ENCODE measurements around the gene TP73. TPM values are rescaled to one million over a fixed set of nuclear protein-coding genes. Genes with fewer than 3 reads are reported as not detected.

Gene TP73
- total RNA-seq, 6 experiments from 2014 or later, result 0.05 to 2.3 (median 0.32) TPM

- TF ChIP-seq, protein P1, sequence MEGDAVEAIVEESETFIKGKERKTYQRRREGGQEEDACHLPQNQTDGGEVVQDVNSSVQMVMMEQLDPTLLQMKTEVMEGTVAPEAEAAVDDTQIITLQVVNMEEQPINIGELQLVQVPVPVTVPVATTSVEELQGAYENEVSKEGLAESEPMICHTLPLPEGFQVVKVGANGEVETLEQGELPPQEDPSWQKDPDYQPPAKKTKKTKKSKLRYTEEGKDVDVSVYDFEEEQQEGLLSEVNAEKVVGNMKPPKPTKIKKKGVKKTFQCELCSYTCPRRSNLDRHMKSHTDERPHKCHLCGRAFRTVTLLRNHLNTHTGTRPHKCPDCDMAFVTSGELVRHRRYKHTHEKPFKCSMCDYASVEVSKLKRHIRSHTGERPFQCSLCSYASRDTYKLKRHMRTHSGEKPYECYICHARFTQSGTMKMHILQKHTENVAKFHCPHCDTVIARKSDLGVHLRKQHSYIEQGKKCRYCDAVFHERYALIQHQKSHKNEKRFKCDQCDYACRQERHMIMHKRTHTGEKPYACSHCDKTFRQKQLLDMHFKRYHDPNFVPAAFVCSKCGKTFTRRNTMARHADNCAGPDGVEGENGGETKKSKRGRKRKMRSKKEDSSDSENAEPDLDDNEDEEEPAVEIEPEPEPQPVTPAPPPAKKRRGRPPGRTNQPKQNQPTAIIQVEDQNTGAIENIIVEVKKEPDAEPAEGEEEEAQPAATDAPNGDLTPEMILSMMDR (IDR thresholded peaks at IDR 0.05), result no peak
- no peak for TF ChIP-seq POLR2A (IDR thresholded peaks at IDR 0.05)
- Histone ChIP-seq H3K27ac (no peak overlapping the region), H3K9me3 (no peaks in the 10 kb centered on the region), H3K27me3 (peaks cover 0 to 20% of the 10 kb centered on the region in 2 donors), H3K4me1 (peaks cover 0 to 11% (median 0%) of the 10 kb centered on the region in 4 donors), H3K36me3 (no peaks in the 10 kb centered on the region), H3K4me3 (no peak overlapping the region)
- ATAC-seq (no peak), DNase-seq (peak in 2 of 3 donors; percentile 15 to 22)
- WGBS (ENCODE audit: insufficient coverage, low coverage, low lambda C conversion rate, missing lambda C conversion rate), result 75% methylated on average over 10 of the region's 13 CpGs
- intact Hi-C loops (cut with DNase I), result no loop called here
Measured at GRCh38 chr1:3656450-3657095, 4.3 kb downstream of the TP73 start.

- WGBS (ENCODE audit: insufficient coverage, low coverage, low lambda C conversion rate, missing lambda C conversion rate), result 83% methylated on average over 4 of the region's 6 CpGs
- ATAC-seq (no peak), DNase-seq (peak in 2 of 3 donors; percentile 18 to 35)
- TF ChIP-seq POLR2A (IDR thresholded peaks at IDR 0.05), result no peak
- intact Hi-C loops (cut with DNase I), result no loop called here
- H3K9me3 ChIP-seq, result no peaks in the 10 kb centered on the region
- peaks cover 0 to 16% of the 10 kb centered on the region in 2 donors for H3K27me3 ChIP-seq
- peaks cover 0 to 7% (median 0%) of the 10 kb centered on the region in 4 donors for H3K4me1 ChIP-seq
- H3K4me3 ChIP-seq, result no peak overlapping the region
- no peaks in the 10 kb centered on the region for H3K36me3 ChIP-seq
- H3K27ac ChIP-seq, result no peak overlapping the region
Measured at GRCh38 chr1:3657096-3657475, 4.8 kb downstream of the TP73 start.

DNA sequence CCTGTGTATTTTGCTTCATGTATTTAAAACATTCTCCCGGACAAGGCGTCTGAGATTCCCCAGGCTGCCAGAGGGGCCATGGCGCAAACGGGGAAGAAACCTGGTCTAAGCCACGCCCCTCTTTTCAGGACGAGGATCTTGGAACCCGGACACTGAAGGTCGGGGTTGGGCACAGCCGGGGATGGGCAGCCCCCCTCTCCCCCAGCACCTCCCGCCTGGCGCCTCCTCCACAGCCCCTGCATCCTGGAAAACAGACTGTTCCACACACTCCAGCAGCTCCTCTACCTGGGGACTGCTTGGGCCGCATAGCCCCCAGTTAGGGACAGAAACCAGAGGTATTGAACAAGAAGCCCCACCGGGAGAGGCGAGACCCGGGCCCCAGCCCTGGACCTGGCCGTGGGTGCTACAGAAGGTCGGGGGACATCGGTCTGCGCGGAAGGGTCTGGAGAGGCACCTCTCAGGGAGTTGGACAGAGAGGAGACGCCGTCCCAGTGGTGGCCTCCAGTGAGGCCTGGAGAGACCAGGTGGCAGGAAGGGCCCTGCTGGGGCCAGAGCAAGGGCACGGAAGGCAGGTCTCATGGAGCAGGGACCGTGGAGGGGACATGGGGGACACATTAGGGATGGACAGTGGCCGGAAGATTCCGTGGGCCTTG, 5.4 kb downstream of the TP73 start:
- Histone ChIP-seq H3K4me1 (peaks cover 0 to under 1% (median 0%) of the 10 kb centered on the region in 4 donors), H3K9me3 (no peaks in the 10 kb centered on the region), H3K27me3 (peaks cover 0 to 12% of the 10 kb centered on the region in 2 donors), H3K27ac (no peak overlapping the region), H3K36me3 (no peaks in the 10 kb centered on the region), H3K4me3 (no peak overlapping the region)
- DNase-seq (peak in 2 of 3 donors; percentile 31 to 45), ATAC-seq (peak in 1 of 4 donors; percentile 31)
- no peak for TF ChIP-seq POLR2A (IDR thresholded peaks at IDR 0.05)
- TF ChIP-seq, protein P1 (IDR thresholded peaks at IDR 0.05), result no peak
- intact Hi-C loops (cut with DNase I), result no loop called here
- WGBS (ENCODE audit: insufficient coverage, low coverage, low lambda C conversion rate, missing lambda C conversion rate), result 68% methylated on average over 9 of the region's 26 CpGs

GRCh38 chr1:3658231-3658615, 5.9 kb downstream of the TP73 start:
- H3K9me3 ChIP-seq, result no peaks in the 10 kb centered on the region
- intact Hi-C loops (cut with DNase I), result no loop called here
- no peak overlapping the region for H3K4me3 ChIP-seq
- no peak for DNase-seq
- no peak overlapping the region for H3K27ac ChIP-seq
- WGBS (ENCODE audit: insufficient coverage, low coverage, low lambda C conversion rate, missing lambda C conversion rate), result 61% methylated on average over 10 of the region's 14 CpGs
- no peak for ATAC-seq
- no peaks in the 10 kb centered on the region for H3K36me3 ChIP-seq
- H3K27me3 ChIP-seq, result peaks cover 0 to 7% of the 10 kb centered on the region in 2 donors
- TF ChIP-seq POLR2A (IDR thresholded peaks at IDR 0.05), result no peak
- TF ChIP-seq, protein P1 (IDR thresholded peaks at IDR 0.05), result no peak
- no peaks in the 10 kb centered on the region for H3K4me1 ChIP-seq

DNA sequence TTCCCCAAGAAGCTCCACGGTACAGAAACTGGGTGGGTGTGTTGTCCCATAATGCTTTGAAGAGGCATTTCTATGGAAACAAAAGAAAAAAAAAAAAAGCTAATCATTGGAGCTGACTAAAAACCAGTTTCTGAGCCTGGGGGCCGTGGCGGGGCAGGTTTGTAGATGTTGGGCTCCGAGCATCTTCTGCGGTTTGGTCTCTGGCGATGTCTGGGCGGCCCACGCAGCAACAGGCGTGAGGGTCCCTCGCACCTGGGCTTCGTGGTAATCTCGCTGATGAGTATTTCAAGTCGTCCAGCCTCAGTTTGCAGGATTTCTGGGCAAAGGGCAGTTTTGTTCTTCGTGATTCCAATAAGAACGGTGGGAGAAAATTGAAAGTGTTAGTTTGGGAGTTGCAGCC, 6.8 kb downstream of the TP73 start:
- DNase-seq, result peak in 1 of 3 donors; percentile 9
- no peaks in the 10 kb centered on the region for H3K36me3 ChIP-seq
- H3K9me3 ChIP-seq, result no peaks in the 10 kb centered on the region
- TF ChIP-seq POLR2A (IDR thresholded peaks at IDR 0.05), result no peak
- TF ChIP-seq, protein P1 (IDR thresholded peaks at IDR 0.05), result no peak
- no peak overlapping the region for H3K27ac ChIP-seq
- intact Hi-C loops (cut with DNase I), result no loop called here
- H3K4me1 ChIP-seq, result no peaks in the 10 kb centered on the region
- no peak for ATAC-seq
- peaks cover 0 to 5% of the 10 kb centered on the region in 2 donors for H3K27me3 ChIP-seq
- no peak overlapping the region for H3K4me3 ChIP-seq
- WGBS (ENCODE audit: insufficient coverage, low coverage, low lambda C conversion rate, missing lambda C conversion rate), result 76% methylated on average over 7 of the region's 15 CpGs

All from right lobe of liver (tissue), 6 donors.